Bone marrow (tissue), 2 donors: ENCODE results near the gene CARS1.

ENCODE experiments used
- DNase-seq, 2 donors: peaks; one replicate each; lab custom pipeline; 2025; lab: John Stamatoyannopoulos, UW

The CARS1 gene

GRCh38 chr11:3057069-3057963 lies at the start of gene CARS1:
TSS of gene CARS1 (minus strand) at chr11:3057423. CDS start at chr11:3057367, 56 bp downstream.
- peak; percentile 66 to 75 for DNase-seq

GRCh38 chr11:3105791-3106735 lies 48.8 kb upstream of the CARS1 start:
- no peak for DNase-seq

- DNase-seq = no peak
These were observed 48.0 kb upstream of the CARS1 start for GRCh38 chr11:3104961-3105790.

- DNase-seq = no peak
These were observed 47.0 kb upstream of the CARS1 start for GRCh38 chr11:3104051-3104714.

GRCh38 chr11:3103076-3103475 lies 45.9 kb upstream of the CARS1 start:
- no peak for DNase-seq

- DNase-seq = no peak
These were observed 45.4 kb upstream of the CARS1 start for GRCh38 chr11:3102641-3102921.

GRCh38 chr11:3101921-3102640 lies 44.9 kb upstream of the CARS1 start:
- DNase-seq = no peak

- no peak for DNase-seq
These were observed 42.0 kb upstream of the CARS1 start for GRCh38 chr11:3099178-3099577.

- no peak for DNase-seq
These were observed 39.8 kb upstream of the CARS1 start for GRCh38 chr11:3096909-3097530.

GRCh38 chr11:3095712-3096361 lies 38.6 kb upstream of the CARS1 start:
- DNase-seq = no peak

GRCh38 chr11:3094223-3094824 lies 37.1 kb upstream of the CARS1 start:
- DNase-seq = no peak

GRCh38 chr11:3093281-3094191 lies 36.3 kb upstream of the CARS1 start:
- DNase-seq = no peak

GRCh38 chr11:3092603-3093141 lies 35.4 kb upstream of the CARS1 start:
- no peak for DNase-seq

GRCh38 chr11:3091846-3092602 lies 34.8 kb upstream of the CARS1 start:
- DNase-seq = peak; percentile 13 to 35

- no peak for DNase-seq
These were observed 34.0 kb upstream of the CARS1 start for GRCh38 chr11:3091081-3091845.

GRCh38 chr11:3090096-3090901 lies 33.1 kb upstream of the CARS1 start:
- DNase-seq = no peak
